Skeletal muscle tissue (tissue), 4 donors: ENCODE measurements around the gene SLC6A5. TPM values are rescaled to one million over a fixed set of nuclear protein-coding genes. Genes with fewer than 3 reads are reported as not detected.

ENCODE experiments used
- H3K27ac ChIP-seq: one replicate; pipeline ENCODE4 v1.7.0; 2013; ENCODE audit warnings: mild to moderate bottlenecking, low read depth, low read length, inconsistent platforms
- H3K27me3 ChIP-seq, 3 donors: one replicate each; pipeline ENCODE4 v1.7.0; 2013; ENCODE audit warnings: low read length in 3 of 3; ENCODE audit not compliant: control insufficient read depth in 3 of 3, insufficient read depth in 3 of 3
- H3K36me3 ChIP-seq, 3 donors: one replicate each; pipeline ENCODE4 v1.7.0; 2013; ENCODE audit warnings: low read length in 3 of 3; ENCODE audit not compliant: control insufficient read depth in 3 of 3, insufficient read depth in 3 of 3
- H3K4me1 ChIP-seq, 3 donors: one replicate each; pipeline ENCODE4 v1.7.0; 2013; ENCODE audit warnings: low read length in 3 of 3, mild to moderate bottlenecking in 3 of 3; ENCODE audit not compliant: control insufficient read depth in 3 of 3, insufficient read depth in 3 of 3
- H3K4me3 ChIP-seq, 3 donors: one replicate each; pipeline ENCODE4 v1.7.0; 2013; ENCODE audit warnings: low read length in 3 of 3
- H3K9ac ChIP-seq, 3 donors: one replicate each; pipeline ENCODE4 v1.7.0; 2013; ENCODE audit warnings: low read length in 3 of 3, mild to moderate bottlenecking in 3 of 3, moderate library complexity in 2 of 3, low read depth in 1 of 3
- H3K9me3 ChIP-seq, 3 donors: one replicate each; pipeline ENCODE4 v1.7.0; 2013; ENCODE audit warnings: low read length in 3 of 3; ENCODE audit not compliant: control insufficient read depth in 3 of 3
- total RNA-seq: library from RNA; depleted of rRNA; stranded (reverse); fragments of >200 nt; gene quantifications from one replicate; pipeline ENCODE4 v1.2.3, GENCODE V29; 2014
- donor health status: Osteomylitis.

SLC6A5 gene
- total RNA-seq, 1 donor from 2014 or later, result not detected

- no peaks in the 10 kb centered on the region for H3K36me3 ChIP-seq
- H3K4me3 ChIP-seq, result no peak overlapping the region
- H3K9me3 ChIP-seq, result peaks cover 0 to 2% (median 0%) of the 10 kb centered on the region in 3 donors
- no peak overlapping the region for H3K27ac ChIP-seq
- H3K4me1 ChIP-seq, result no peaks in the 10 kb centered on the region
- H3K27me3 ChIP-seq, result peaks cover 0 to 2% (median 0%) of the 10 kb centered on the region in 3 donors
- no peak overlapping the region for H3K9ac ChIP-seq
Measured at GRCh38 chr11:20634044-20634443, 34.6 kb downstream of the SLC6A5 start.

- peaks cover 0 to 2% (median 0%) of the 10 kb centered on the region in 3 donors for H3K27me3 ChIP-seq
- H3K4me3 ChIP-seq, result no peak overlapping the region
Measured at GRCh38 chr11:20634781-20635180, 35.4 kb downstream of the SLC6A5 start.

DNA sequence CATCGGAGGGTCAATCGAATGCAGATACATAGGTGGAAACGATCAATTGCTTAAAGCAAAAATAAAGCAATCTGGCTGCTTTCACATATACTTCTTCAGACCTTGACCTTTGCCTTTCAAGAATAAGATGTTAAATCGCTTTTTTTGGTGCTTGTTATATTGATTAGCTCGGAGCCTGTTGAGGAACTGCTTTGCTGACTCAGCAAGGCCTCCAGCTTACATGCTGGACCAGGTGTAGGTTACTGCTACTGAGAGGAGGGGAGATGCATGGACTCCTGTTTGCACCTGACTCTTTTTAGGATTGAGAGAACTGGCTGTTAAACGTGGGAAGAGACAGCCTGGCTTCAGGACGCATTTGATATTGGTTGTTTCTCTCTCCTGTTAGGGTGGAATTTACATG, 38.7 kb downstream of the SLC6A5 start:
- Histone ChIP-seq H3K9me3 (no peaks in the 10 kb centered on the region), H3K9ac (no peak overlapping the region), H3K36me3 (no peaks in the 10 kb centered on the region), H3K27me3 (peaks cover 0 to 2% (median 0%) of the 10 kb centered on the region in 3 donors), H3K4me3 (no peak overlapping the region), H3K27ac (no peak overlapping the region), H3K4me1 (no peaks in the 10 kb centered on the region)

More at GRCh38 chr11:20634781-20635180, 35.4 kb downstream of the SLC6A5 start:
- Histone ChIP-seq H3K4me1 (no peaks in the 10 kb centered on the region), H3K27ac (no peak overlapping the region), H3K36me3 (no peaks in the 10 kb centered on the region), H3K9me3 (peaks cover 0 to 2% (median 0%) of the 10 kb centered on the region in 3 donors), H3K9ac (no peak overlapping the region)

DNA sequence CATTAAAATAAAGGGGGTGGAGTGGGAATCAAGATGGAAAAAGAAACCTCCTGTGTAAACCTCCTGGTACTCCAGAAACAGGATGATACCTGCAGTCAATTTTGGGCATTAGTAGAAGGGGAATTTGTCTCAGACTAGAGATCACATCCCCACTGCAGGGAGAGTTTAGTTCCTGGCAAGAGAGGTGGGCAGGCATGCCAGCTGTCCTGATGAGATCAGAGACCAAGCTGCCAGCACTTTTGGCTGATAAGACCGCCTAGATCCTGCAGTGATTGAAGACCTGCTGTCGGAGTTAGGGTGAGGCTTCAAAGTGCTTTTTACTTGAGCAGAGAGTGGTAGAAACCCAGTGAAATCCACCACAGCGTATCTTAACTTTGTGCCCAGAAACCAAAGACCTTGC, 40.3 kb downstream of the SLC6A5 start:
- H3K4me1 ChIP-seq, result no peaks in the 10 kb centered on the region
- no peaks in the 10 kb centered on the region for H3K36me3 ChIP-seq
- no peaks in the 10 kb centered on the region for H3K9me3 ChIP-seq
- H3K27me3 ChIP-seq, result peaks cover 0 to 2% (median 0%) of the 10 kb centered on the region in 3 donors
- no peak overlapping the region for H3K4me3 ChIP-seq
- no peak overlapping the region for H3K9ac ChIP-seq
- H3K27ac ChIP-seq, result no peak overlapping the region

- no peak overlapping the region for H3K9ac ChIP-seq
- no peak overlapping the region for H3K4me3 ChIP-seq
- no peaks in the 10 kb centered on the region for H3K4me1 ChIP-seq
- H3K36me3 ChIP-seq, result no peaks in the 10 kb centered on the region
- no peak overlapping the region for H3K27ac ChIP-seq
- H3K27me3 ChIP-seq, result peaks cover 0 to 2% (median 0%) of the 10 kb centered on the region in 3 donors
- H3K9me3 ChIP-seq, result no peaks in the 10 kb centered on the region
Measured at GRCh38 chr11:20640401-20640800, 41.0 kb downstream of the SLC6A5 start.

- Histone ChIP-seq H3K27ac (no peak overlapping the region), H3K27me3 (peaks cover 0 to 3% (median 0%) of the 10 kb centered on the region in 3 donors), H3K4me1 (no peaks in the 10 kb centered on the region), H3K9me3 (no peaks in the 10 kb centered on the region), H3K36me3 (no peaks in the 10 kb centered on the region), H3K9ac (no peak overlapping the region), H3K4me3 (no peak overlapping the region)
Measured at GRCh38 chr11:20644360-20644759, 45.0 kb downstream of the SLC6A5 start.

- no peaks in the 10 kb centered on the region for H3K9me3 ChIP-seq
- no peaks in the 10 kb centered on the region for H3K36me3 ChIP-seq
- H3K4me3 ChIP-seq, result no peak overlapping the region
- peaks cover 0 to 10% (median 8%) of the 10 kb centered on the region in 3 donors for H3K27me3 ChIP-seq
- no peak overlapping the region for H3K27ac ChIP-seq
- H3K4me1 ChIP-seq, result no peaks in the 10 kb centered on the region
- H3K9ac ChIP-seq, result no peak overlapping the region
Measured at GRCh38 chr11:20647976-20648565, 48.7 kb downstream of the SLC6A5 start.

- Histone ChIP-seq H3K4me1 (no peaks in the 10 kb centered on the region), H3K4me3 (no peak overlapping the region), H3K27me3 (peaks cover 0 to 17% (median 13%) of the 10 kb centered on the region in 3 donors), H3K36me3 (no peaks in the 10 kb centered on the region), H3K9me3 (no peaks in the 10 kb centered on the region), H3K27ac (no peak overlapping the region), H3K9ac (no peak overlapping the region)
Measured at GRCh38 chr11:20652150-20652806, 52.9 kb downstream of the SLC6A5 start.

- Histone ChIP-seq H3K9ac (no peak overlapping the region), H3K36me3 (no peaks in the 10 kb centered on the region), H3K27ac (no peak overlapping the region), H3K27me3 (peaks cover 0 to 18% (median 13%) of the 10 kb centered on the region in 3 donors), H3K9me3 (no peaks in the 10 kb centered on the region), H3K4me3 (no peak overlapping the region), H3K4me1 (no peaks in the 10 kb centered on the region)
Measured at GRCh38 chr11:20654038-20654437, 54.6 kb downstream of the SLC6A5 start.

DNA sequence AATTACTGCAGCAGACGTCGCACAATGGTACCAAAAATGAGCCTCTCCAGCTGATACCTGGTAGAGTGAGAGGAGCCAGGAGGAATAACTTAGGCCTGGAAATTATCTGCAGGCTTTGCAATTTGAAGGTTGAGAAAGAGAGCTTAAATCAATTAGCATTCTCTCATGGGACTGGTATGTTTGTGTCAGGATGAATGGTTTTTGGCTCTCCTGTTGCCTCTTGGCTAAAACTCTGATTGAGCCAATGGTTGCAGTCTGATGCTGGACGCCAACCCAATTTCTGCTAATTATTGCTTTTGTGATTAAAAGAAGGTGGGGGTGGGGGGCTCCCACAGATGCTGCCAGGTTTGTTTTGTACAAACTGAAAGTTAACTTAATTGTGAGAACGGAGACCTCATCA, 57.5 kb downstream of the SLC6A5 start:
- Histone ChIP-seq H3K9me3 (no peaks in the 10 kb centered on the region), H3K27me3 (peaks cover 0 to 18% (median 13%) of the 10 kb centered on the region in 3 donors), H3K4me3 (no peak overlapping the region), H3K27ac (no peak overlapping the region), H3K36me3 (no peaks in the 10 kb centered on the region), H3K4me1 (no peaks in the 10 kb centered on the region), H3K9ac (no peak overlapping the region)
